Measurements from ENCODE around the gene PNMA5. TPM values are rescaled to one million over a fixed set of nuclear protein-coding genes. Genes with fewer than 3 reads are reported as not detected.

The PNMA5 gene
- total and polyA plus RNA-seq, 2 of the 8 experiments (the other 6 are each of a cell fraction or from before 2014, with no cell fraction given), result 0.11 TPM

DNA sequence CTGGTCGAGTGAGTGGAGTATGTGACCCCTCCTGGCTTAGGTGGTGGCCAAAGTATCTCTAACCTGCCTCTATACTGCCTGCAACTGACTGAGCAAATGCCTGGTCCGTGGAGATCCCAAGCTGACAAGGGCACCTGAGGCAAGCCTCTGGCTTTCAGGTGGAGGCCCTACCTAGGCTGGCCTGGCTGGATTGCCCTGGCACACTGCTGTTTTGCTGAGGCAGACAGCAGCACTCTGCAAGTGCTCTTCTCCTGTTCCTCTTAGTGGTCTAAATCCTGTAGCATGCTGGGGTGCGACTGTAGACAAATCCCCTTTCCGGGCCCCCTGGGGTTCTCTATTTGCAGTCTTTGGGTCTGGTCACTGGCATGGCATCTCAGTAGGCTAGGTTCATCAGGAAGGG lies 44.8 kb downstream of the PNMA5 start (continued):
- TF ChIP-seq GABPA (IDR thresholded peaks at IDR 0.05; ENCODE audit: borderline replicate concordance, insufficient read depth, low read length) (no peak), KDM4A (IDR thresholded peaks at IDR 0.05; ENCODE audit: low read depth, low read length, severe bottlenecking) (no peak), KDM1A (IDR thresholded peaks at IDR 0.05; ENCODE audit: borderline replicate concordance, low read length) (no peak), FOSL1 (IDR thresholded peaks at IDR 0.05; ENCODE audit: insufficient read depth, low read depth, low read length) (no peak), POLR2AphosphoS5 (IDR thresholded peaks at IDR 0.05; ENCODE audit: low read depth, low read length) (no peak), CEBPB (IDR thresholded peaks at IDR 0.05; ENCODE audit: low read depth, low read length) (no peak)
